ENCODE measurements around the gene ADH4.
A peak's percentile ranks its signal among the peaks of the same experiment; 100 is the strongest.
"Not testable (repeated sequence)": the region's sequence is repeated elsewhere in the genome, so short reads cannot be mapped to it uniquely, and the experiment has no call there.

Gene ADH4

DNA sequence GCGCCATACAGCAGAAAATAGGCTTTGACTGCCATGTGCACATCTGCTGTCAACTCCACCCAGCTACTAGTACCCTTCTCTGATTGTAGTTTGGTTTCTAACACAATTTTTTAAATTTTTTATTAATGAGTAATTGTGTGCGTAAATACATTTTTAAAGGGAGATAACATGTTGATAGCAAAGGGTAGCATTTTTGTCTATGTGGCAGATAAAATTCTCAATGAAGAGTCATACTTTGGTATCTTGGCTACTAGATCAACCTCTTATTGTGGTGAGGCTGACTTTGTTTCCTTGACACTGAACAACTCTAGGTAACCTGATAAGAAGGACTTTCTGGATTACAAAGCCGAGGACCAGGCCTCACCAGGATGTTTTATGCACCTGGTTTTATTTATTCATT, 9.5 kb downstream of the ADH4 start:
- DNase-seq (ENCODE audit: low read depth): no peak

DNA sequence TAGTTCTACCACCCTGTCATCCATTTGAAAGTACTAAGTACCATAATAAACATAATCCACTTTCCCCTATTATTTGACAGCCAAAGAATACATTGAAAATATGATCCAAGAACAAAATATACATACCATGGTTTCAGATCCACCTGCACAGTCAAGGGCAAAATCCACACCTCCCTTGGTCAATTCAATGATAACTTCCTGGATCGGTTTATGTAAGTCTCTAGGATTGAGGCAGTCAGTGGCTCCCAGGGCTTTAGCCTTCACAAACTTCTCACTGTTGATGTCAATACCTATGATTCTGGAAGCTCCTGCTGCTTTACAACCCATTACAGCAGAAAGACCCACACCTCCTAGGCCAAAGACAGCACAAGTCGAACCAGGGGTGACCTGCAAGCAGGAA, 12.7 kb downstream of the ADH4 start:
- DNase-seq (ENCODE audit: low read depth): no peak

DNA sequence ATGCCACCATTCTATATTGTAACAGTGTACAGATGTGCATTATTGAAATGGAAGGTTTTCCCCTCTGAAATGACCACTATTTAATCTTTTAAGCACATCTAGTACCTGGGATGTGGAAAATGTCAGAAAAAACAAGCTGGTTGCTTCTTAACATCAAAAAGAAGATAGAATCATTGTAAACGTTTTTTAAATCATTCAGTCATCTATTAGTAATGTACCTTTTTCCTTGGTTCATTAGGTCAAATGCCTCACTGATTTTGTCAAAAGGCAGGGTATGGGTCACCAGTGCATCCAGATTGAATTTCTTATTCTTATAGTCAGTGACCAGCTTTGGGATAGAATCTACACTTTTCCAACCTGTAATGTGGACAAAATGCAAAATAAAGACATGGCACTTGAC, 17.7 kb downstream of the ADH4 start:
- DNase-seq (ENCODE audit: low read depth): no peak

DNA sequence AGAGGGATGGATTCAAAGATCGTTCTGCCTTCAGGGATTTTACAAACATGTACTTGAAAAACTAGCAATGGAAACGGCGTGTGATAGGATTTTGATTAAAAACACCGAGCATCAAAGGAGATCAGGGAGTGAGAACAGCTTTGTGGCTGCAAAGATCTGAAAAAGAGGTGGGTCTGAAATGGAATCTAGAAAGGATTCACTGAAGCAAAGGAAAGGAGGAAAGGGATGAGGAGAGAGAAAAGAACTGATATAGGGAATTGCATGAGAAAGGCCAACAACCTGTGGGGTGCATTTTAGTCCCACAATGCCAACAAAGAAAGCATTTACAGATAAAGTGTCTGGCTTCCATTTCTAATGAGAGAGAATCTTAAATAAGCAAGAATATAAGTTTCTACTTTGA, 23.1 kb downstream of the ADH4 start:
- DNase-seq (ENCODE audit: low read depth): no peak

DNA sequence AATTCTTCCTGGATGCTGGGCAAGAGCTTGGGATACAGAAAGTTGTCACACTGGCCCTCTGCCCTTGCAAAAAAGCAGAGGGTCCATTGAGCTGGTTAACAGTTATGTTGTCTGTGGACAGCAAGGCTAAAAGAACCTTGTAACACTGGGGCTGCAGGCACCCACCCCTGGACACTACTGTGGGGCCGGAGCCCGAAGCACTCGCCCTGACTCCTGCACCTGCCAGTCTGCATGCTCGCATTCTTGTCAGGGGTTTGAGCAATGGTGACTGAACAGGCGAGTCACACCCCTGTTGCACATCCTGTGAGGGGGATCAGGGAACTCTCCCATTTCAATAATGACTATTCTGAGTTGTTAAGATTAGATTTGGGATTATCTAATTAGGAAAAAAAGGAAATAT, 23.6 kb downstream of the ADH4 start:
- no peak for DNase-seq (ENCODE audit: low read depth)

DNA sequence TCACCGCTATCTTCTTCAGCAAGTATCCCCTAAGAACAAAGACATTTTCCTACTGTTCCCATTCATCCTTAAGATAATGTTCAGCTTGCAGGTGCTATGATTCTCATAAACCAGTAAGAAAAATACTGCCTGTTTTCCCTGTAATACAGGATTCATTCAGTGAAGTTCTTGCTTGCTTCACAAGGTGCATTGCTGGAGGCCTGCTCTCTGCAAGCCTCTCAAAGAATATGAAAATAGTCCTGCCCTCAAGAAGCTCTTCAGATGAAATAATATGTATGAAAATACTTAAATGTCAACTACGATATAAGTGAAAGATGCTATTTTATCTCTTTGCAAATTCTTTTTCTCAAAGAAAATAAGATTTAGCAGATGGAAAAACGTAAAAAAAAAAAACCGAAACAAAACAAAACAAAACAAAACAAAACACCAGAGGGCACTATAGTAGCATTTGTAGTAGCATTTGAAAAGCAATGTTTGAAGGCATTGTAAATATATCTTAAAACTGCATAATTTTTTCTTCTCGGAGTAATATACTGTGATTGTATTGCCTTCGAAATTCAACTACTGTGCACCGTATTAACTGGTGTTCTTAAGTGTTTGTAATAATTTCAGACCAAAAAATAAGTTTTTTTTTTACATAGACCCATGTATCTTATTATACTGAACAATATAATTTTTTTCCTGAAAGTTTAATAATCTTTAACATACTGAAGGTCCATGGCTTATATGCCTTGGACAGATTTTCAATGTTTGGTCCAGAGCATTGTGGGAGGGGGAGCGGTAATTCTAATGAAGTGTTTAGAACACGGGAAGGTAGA, 26.0 kb downstream of the ADH4 start:
- no peak for DNase-seq (ENCODE audit: low read depth)

DNA sequence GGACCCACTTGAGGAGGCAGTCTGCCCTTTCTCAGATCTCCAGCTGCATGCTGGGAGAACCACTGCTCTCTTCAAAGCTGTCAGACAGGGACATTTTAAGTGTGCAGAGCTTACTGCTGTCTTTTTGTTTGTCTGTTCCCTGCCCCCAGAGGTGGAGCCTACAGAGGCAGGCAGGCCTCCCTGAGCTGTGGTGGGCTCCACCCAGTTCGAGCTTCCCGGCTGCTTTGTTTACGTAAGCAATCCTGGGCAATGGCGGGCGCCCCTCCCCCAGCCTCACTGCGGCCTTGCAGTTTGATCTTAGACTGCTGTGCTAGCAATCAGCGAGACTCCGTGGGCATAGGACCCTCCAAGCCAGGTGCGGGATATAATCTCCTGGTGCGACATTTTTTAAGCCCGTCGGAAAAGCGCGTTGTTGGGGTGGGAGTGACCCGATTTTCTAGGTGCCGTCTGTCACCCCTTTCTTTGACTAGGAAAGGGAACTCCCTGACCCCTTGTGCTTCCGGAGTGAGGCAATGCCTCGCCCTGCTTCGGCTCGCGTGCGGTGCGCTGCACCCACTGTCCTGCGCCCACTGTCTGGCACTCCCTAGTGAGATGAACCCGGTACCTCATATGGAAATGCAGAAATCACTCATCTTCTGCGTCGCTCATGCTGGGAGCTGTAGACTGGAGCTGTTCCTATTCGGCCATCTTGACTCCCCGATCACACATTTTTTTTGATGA, 26.8 kb downstream of the ADH4 start:
- DNase-seq (ENCODE audit: low read depth): not testable (repeated sequence)

DNA sequence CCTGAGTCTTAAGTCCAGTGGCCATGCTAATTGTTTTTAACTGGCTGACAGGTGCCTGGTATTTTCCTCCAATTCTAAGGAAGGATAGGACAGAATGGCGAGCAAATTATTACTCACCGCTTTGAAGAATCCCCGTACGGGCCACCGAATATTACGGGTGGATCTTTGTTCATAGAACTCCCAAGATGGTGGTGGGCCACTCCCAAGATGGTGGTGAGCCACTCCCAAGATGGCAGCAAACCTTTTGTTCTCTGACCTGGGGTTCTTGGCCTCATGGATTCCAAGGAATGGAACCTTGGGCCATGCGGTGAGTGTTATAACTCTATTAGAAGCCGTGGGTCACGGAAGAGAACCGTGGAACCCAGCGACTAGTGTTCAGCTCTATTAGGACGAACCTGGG, 34.8 kb downstream of the ADH4 start:
- not testable (repeated sequence) for DNase-seq (ENCODE audit: low read depth)

DNA sequence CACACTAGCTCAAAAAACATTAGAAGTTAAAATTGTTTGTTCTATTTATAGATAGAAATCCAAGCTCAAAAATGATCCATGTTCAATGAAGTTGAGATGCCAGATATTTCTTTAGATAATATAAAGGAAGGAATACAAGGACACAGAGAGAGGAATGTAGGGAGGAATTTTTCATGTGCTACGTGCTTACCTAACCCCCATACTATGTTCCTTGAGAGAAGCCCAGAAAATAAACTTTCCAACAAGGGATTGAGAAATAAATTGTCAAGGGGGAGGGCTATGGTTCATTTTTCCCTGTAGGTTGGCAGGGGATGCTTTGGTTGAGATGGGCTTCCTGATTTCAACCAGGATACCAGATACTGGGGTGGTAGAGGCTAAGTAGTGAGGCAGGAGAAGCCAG, 39.9 kb downstream of the ADH4 start:
- DNase-seq (ENCODE audit: low read depth): no peak

DNA sequence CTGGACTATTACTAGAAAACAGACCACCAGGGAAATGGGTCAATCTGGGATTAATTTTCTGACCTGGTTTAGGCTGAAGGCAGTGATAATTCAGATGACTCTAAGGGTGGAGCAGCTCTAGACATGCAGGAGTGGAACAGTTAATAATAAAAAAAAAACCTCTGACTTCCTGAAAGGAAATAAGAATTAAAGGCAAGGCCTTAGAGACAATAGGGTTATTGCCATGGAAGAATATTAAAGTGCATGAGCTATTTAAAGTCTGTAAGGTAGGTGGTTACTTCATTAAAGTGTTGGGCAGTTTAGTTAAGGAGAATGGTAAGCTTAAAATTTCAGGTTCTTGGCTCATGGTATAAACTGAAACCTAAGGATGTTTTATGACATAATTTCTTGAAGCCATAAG, 40.9 kb downstream of the ADH4 start:
- DNase-seq (ENCODE audit: low read depth): no peak

DNA sequence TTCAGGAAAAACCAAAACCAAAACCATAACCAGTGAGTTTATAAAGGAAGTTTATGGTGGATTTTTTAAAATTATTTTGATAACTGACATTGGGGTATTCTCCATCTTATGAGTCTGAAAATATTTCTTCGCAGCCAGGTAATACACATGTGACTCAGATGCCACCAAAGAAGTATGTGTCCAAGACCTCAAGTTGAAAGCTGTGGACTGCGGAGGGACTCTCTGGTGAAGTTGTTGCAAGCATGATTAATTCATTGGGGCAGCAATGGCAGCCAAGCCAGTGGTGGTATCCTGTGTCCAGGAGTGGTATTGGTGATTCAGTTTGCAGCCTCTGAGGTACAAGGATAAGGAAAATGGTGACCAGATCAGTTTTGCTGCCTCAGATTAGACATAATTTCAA, 41.5 kb downstream of the ADH4 start:
- DNase-seq (ENCODE audit: low read depth): no peak

DNA sequence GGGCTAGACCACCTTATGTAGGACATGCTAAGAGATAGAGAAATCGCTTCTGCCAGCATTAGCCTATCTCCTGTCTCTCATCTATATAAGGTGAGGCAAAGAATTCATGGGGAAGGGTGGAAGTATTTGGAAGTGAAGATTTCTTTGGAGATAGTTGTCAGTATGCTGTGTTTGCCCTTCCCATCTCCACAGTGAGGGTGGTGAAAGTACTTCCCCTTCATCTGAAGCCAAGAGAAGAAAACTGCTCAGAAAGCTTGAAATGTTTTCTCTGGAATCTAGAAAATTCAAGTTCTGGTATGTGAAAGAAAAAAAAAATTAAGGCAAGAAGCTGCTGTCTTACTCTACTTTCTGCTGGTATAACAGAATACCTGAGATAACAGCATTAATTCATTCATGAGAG, 43.2 kb downstream of the ADH4 start:
- no peak for DNase-seq (ENCODE audit: low read depth)

DNA sequence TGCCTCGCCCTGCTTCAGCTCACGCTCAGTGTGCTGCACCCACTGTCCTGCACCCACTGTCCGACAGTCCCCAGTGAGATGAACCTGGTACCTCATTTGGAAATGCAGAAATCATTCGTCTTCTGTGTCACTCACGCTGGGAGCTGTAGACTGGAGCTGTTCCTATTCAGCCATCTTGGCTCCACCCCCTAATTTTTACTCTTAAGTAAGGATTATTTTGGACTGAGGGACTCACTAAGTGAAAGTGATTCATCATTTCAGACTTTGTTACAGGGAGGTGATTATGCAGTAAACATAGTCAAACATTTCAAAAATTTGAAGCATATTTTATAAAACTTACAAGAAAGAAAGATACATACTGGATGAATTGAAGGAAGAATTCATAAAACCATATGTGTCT, 44.3 kb downstream of the ADH4 start:
- not testable (repeated sequence) for DNase-seq (ENCODE audit: low read depth)

DNA sequence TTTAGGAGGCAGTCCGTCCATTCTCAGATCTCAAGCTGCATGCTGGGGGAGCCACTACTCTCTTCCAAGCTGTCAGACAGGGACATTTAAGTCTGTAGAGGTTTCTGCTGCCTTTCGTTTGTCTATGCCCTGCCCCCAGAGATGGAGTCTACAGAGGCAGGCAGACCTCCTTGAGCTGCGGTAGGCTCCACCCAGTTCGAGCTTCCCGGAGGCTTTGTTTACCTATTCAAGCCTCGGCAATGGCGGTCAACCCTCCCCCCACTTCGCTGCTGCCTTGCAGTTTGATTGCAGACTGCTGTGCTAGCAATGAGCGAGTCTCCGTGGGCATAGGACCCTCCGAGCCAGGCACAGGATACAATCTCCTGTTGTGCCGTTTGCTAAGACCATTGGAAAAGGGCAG, 44.8 kb downstream of the ADH4 start:
- no peak for DNase-seq (ENCODE audit: low read depth)

DNA sequence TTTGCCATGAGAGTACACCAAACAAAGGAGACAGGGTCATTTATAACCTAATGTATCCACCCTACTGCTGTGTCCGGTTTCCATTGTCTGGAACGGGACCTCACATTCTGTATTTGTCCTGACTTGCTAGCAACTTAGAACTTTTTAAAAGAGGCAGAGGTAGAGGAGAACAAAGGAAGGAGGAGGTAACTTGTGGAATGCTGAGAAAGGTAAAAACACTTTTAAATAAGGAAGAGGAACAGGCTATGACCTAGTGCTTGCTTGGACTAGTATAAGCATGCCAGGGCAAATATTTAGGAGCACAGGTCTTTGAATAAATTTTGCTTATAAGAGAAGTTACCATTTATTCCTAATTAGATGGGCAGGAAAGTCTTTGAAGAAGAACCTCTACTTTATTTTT, 52.3 kb downstream of the ADH4 start:
- DNase-seq (ENCODE audit: low read depth): not testable (repeated sequence)

DNA sequence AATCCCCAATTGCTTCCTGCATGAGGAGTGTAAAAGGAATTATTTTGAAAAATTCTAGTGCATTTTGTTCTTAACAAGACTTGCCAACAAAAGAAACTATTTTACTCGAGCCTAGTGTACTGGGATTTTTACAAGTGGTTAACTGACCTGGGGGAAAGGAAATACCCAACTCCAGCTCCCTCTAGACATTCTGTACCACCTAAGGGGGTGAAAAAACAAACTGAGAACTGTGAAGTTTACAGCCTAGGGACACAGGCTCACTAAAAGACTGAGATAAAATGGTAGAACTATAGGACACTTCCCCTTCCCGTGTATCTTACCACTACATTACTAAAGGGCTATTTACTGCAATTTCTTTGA, 52.9 kb downstream of the ADH4 start:
- no peak for DNase-seq (ENCODE audit: low read depth)

DNA sequence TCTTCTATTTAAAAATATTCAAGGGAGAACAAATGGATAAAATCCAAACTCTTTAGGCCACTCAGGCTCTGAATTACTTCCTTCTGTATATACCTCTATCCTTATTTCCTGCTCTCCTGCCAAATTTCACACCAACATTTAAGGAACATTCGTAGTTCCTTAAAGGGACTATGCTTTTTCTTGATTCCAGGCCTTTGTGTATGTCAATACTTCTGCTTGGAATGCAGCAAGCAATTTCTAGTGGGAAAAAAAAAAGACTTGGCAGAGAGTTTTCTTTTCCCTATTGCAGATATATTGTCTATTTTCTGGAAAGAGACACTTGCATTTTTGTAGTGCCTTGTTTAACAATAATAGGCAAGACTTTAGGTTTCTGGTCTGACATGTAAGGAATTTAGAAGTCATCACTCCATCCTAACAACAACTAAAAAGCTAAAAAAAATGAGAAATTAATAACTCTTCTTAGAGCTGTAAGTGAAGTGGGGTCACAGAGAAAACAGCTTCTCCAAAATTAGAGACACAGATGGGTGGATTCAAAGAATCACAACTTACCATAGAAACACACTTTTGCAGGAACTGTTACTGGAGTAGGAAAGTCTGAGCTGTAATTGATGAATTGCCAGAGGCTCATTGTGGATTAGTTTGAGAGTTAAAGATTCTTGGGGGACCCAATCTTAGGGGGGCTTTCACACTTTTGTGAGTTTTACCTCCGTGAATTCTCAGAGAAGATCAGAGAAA, 53.4 kb downstream of the ADH4 start:
- no peak for DNase-seq (ENCODE audit: low read depth)

DNA sequence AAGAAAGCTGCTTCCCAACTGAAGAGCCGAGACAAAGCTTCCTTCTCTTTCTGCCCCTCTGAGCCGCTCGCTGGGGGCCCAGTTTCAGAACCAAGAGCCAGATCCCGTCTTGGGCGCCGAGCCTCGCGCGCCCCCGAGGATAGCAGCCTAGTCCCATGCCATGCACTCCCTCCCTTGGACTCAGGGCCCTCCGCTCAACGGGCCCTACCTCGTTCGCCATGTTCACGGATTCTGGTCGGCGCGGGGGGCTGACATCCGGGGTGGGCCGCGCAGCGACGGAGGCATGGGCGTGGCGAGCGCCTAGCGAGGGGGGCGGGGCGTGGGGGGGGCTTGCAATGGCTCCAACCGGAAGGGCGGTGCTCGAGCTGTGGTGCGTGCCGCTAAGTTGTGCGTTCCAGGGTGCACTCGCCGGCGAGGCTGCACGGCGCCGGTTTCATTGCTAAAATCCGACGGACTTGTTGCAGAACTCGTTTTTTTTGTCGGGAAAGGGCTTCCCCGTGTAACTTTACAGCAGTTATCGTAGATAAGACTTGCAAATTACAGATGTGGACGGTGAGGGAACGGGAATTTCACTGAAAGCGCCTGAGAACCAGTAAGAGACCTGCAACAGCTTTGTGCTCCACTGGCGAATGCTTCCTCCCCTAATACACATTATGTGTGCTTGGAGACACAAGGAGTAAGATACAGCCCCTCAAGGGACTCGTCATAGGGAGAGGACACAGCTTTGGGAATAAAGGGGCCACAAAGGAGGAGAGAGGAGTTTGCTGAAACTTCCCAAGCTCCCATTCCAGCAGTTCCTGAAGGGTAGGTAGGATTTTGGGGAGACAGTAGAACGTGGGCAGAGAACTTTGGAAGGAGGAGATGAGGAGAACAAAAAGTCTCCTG, 55.4 kb downstream of the ADH4 start, which contains the start of gene ADH5:
TSS of gene ADH5 (minus strand) at position 308 of the 885 bp plus-strand sequence. CDS start at position 220, 88 bp downstream.
- peak; percentile 87 for DNase-seq (ENCODE audit: low read depth)

DNA sequence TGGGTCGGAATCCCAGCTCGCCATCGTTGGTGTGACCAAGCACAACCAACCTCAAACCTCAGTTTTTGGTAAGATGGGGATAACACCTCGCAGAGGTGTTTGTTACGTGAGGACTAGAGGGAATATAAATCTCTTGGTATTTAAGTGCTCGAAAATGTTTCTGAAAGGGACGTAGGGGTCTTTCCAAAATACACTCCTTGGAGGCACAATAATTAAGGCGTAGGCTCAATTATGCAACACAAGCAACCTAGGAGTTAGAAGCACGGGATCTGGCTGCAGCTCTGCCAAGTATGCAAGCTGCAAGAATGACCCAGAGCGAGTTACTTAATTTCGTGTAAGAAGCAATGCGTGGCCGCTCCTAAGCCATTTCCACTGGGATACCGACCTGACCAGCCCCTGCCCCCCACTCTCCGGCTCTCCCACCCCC, 56.1 kb downstream of the ADH4 start:
- no peak for DNase-seq (ENCODE audit: low read depth)

DNA sequence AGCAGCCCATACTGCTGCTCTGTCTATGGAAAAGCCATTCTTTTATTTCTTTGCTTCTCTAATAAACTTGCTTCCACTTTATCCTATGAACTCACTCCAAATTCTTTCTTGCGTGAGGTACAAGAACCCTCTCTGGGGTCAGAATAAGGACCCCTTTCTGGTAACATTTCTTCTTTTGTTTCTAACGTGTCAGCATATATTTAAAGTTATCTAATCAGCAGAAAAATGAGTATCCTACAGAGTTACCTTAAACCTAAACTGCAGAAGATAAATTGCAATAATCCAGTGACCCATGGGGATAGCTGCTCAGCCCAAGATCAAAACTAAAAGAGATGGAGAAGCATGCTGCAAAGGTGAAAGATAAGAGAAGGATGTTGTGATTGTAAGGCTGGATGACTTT, 59.5 kb downstream of the ADH4 start:
- DNase-seq (ENCODE audit: low read depth): no peak

DNA sequence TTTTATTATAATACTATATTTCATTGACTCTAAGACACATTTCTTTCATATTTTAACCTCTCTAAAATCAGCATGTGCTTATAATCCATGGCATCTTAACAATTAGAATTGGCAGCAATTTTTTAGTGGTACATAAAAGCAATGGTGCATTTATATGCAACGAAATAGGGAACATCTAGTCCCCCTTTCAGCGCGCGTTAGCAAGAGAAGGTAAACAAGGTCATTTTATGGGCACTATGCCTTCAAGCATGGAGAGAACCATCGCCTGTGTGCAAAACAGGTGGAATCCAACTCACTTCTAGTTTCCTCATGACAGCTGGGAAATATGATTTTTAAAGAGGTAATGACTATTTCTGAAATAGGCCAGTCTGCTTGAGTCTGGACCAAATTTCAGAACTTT, 61.9 kb downstream of the ADH4 start:
- no peak for DNase-seq (ENCODE audit: low read depth)

DNA sequence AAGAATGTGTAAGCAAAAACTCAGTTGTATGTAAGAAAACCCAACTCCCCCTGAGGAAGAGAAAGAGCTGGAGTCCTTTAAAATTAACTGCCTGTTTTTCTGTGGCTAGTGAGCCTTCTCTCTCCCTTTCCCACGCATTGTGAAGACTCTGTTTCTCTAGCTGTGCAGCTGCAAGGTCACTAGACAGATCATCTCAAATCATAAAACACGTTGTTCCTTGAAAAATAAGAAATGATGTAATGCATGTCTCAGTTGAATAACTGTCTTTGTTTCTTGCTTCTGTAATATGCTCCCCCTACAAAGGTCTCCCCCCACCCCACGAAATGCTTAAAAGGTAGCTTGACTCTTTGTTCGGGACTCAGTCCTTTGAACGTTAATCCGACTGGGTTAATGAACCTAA, 63.2 kb downstream of the ADH4 start:
- DNase-seq (ENCODE audit: low read depth): not testable (repeated sequence)

All from stimulated activated CD8-positive, alpha-beta memory T cell treated with anti-CD3 and anti-CD28 coated beads, Interleukin-4, amount 100 ng/mL, for 24 hours (primary cell).